T-helper 2 cell treated with Interferon-gamma antibody and Interleukin-4, amounts not matched to agents 5 μg/mL and 100 μg/mL, for 36 hours (primary cell): ENCODE measurements around the gene MUSTN1.

Experiments
- DNase-seq: peaks from one replicate; pipeline ENCODE4 v3.0.0; 2021; ENCODE audit warnings: low spot score
- H3K27ac Mint-ChIP-seq: one replicate; pipeline ENCODE4 v1.8.0; 2021; ENCODE audit warnings: mild to moderate bottlenecking, mixed read lengths
- H3K27me3 Mint-ChIP-seq: one replicate; pipeline ENCODE4 v1.8.0; 2021; ENCODE audit warnings: low read depth, mixed read lengths
- H3K36me3 Mint-ChIP-seq: one replicate; pipeline ENCODE4 v1.8.0; 2021; ENCODE audit warnings: low read depth, mixed read lengths
- H3K4me1 Mint-ChIP-seq: one replicate; pipeline ENCODE4 v1.8.0; 2021; ENCODE audit warnings: low read depth, mixed read lengths
- H3K4me3 Mint-ChIP-seq: one replicate; pipeline ENCODE4 v1.8.0; 2022; ENCODE audit warnings: mild to moderate bottlenecking, moderate library complexity, mixed read lengths
- H3K9me3 Mint-ChIP-seq: one replicate; pipeline ENCODE4 v1.8.0; 2021; ENCODE audit warnings: mixed read lengths

MUSTN1 gene

GRCh38 chr3:52834871-52835501, at the start of gene MUSTN1:
Gene MUSTN1, minus strand, starts transcription at chr3:52835019. Its CDS starts 71 bp downstream, at chr3:52834948.
- no peaks in the 10 kb centered on the region for H3K27me3 Mint-ChIP-seq
- no peaks in the 10 kb centered on the region for H3K36me3 Mint-ChIP-seq
- H3K4me3 Mint-ChIP-seq: no peak within 1 kb of the TSS
- no peaks in the 10 kb centered on the region for H3K9me3 Mint-ChIP-seq
- no peak within 1 kb of the TSS for H3K27ac Mint-ChIP-seq
- DNase-seq: no peak
- H3K4me1 Mint-ChIP-seq: peaks cover 17% of the 10 kb centered on the region

- Mint-ChIP-seq H3K4me1 (peaks cover 7% of the 10 kb centered on the region), H3K9me3 (peaks cover 9% of the 10 kb centered on the region), H3K4me3 (no peak overlapping the region), H3K27me3 (no peaks in the 10 kb centered on the region), H3K27ac (no peak overlapping the region), H3K36me3 (peaks cover 13% of the 10 kb centered on the region)
- DNase-seq: no peak
These were observed 47.6 kb upstream of the MUSTN1 start for GRCh38 chr3:52882377-52882776.

GRCh38 chr3:52881871-52882270, 47.1 kb upstream of the MUSTN1 start:
- peaks cover 7% of the 10 kb centered on the region for H3K4me1 Mint-ChIP-seq
- no peak overlapping the region for H3K4me3 Mint-ChIP-seq
- no peak for DNase-seq
- no peak overlapping the region for H3K27ac Mint-ChIP-seq
- H3K9me3 Mint-ChIP-seq: peaks cover 9% of the 10 kb centered on the region
- H3K27me3 Mint-ChIP-seq: no peaks in the 10 kb centered on the region
- peaks cover 13% of the 10 kb centered on the region for H3K36me3 Mint-ChIP-seq

GRCh38 chr3:52880474-52880873, 45.7 kb upstream of the MUSTN1 start:
- no peak for DNase-seq
- peaks cover 10% of the 10 kb centered on the region for H3K36me3 Mint-ChIP-seq
- no peaks in the 10 kb centered on the region for H3K27me3 Mint-ChIP-seq
- H3K9me3 Mint-ChIP-seq: peaks cover 9% of the 10 kb centered on the region
- H3K4me1 Mint-ChIP-seq: peaks cover 7% of the 10 kb centered on the region
- H3K27ac Mint-ChIP-seq: no peak overlapping the region
- no peak overlapping the region for H3K4me3 Mint-ChIP-seq

- peaks cover 10% of the 10 kb centered on the region for H3K4me1 Mint-ChIP-seq
- DNase-seq: no peak
- H3K27ac Mint-ChIP-seq: no peak overlapping the region
- peaks cover 6% of the 10 kb centered on the region for H3K36me3 Mint-ChIP-seq
- H3K4me3 Mint-ChIP-seq: no peak overlapping the region
- H3K27me3 Mint-ChIP-seq: no peaks in the 10 kb centered on the region
- peaks cover 6% of the 10 kb centered on the region for H3K9me3 Mint-ChIP-seq
These were observed 45.2 kb upstream of the MUSTN1 start for GRCh38 chr3:52880047-52880446.

- H3K27ac Mint-ChIP-seq: no peak overlapping the region
- no peaks in the 10 kb centered on the region for H3K27me3 Mint-ChIP-seq
- peaks cover 14% of the 10 kb centered on the region for H3K4me1 Mint-ChIP-seq
- H3K9me3 Mint-ChIP-seq: peaks cover under 1% of the 10 kb centered on the region
- DNase-seq: no peak
- peaks cover 1% of the 10 kb centered on the region for H3K36me3 Mint-ChIP-seq
- no peak overlapping the region for H3K4me3 Mint-ChIP-seq
These were observed 44.8 kb upstream of the MUSTN1 start for GRCh38 chr3:52879581-52879980.

- Mint-ChIP-seq H3K4me3 (no peak overlapping the region), H3K27me3 (no peaks in the 10 kb centered on the region), H3K9me3 (no peaks in the 10 kb centered on the region), H3K4me1 (peaks cover 18% of the 10 kb centered on the region), H3K36me3 (no peaks in the 10 kb centered on the region), H3K27ac (no peak overlapping the region)
- DNase-seq: no peak
These were observed 44.3 kb upstream of the MUSTN1 start for GRCh38 chr3:52879090-52879489.

- H3K4me3 Mint-ChIP-seq: no peak overlapping the region
- H3K36me3 Mint-ChIP-seq: no peaks in the 10 kb centered on the region
- no peaks in the 10 kb centered on the region for H3K9me3 Mint-ChIP-seq
- H3K27me3 Mint-ChIP-seq: no peaks in the 10 kb centered on the region
- H3K4me1 Mint-ChIP-seq: peaks cover 22% of the 10 kb centered on the region
- H3K27ac Mint-ChIP-seq: no peak overlapping the region
- DNase-seq: no peak
These were observed 42.3 kb upstream of the MUSTN1 start for GRCh38 chr3:52877085-52877484.

GRCh38 chr3:52874864-52875587, 40.2 kb upstream of the MUSTN1 start:
- no peaks in the 10 kb centered on the region for H3K36me3 Mint-ChIP-seq
- H3K4me3 Mint-ChIP-seq: no peak overlapping the region
- H3K27ac Mint-ChIP-seq: no peak overlapping the region
- H3K4me1 Mint-ChIP-seq: peaks cover 19% of the 10 kb centered on the region
- no peak for DNase-seq
- H3K27me3 Mint-ChIP-seq: no peaks in the 10 kb centered on the region
- H3K9me3 Mint-ChIP-seq: no peaks in the 10 kb centered on the region

GRCh38 chr3:52874160-52874701, 39.4 kb upstream of the MUSTN1 start:
- no peak for DNase-seq
- no peak overlapping the region for H3K27ac Mint-ChIP-seq
- H3K27me3 Mint-ChIP-seq: no peaks in the 10 kb centered on the region
- H3K4me1 Mint-ChIP-seq: peaks cover 18% of the 10 kb centered on the region
- H3K9me3 Mint-ChIP-seq: no peaks in the 10 kb centered on the region
- no peaks in the 10 kb centered on the region for H3K36me3 Mint-ChIP-seq
- no peak overlapping the region for H3K4me3 Mint-ChIP-seq

- H3K27me3 Mint-ChIP-seq: no peaks in the 10 kb centered on the region
- H3K4me3 Mint-ChIP-seq: no peak overlapping the region
- H3K36me3 Mint-ChIP-seq: no peaks in the 10 kb centered on the region
- peaks cover 18% of the 10 kb centered on the region for H3K4me1 Mint-ChIP-seq
- no peak overlapping the region for H3K27ac Mint-ChIP-seq
- no peaks in the 10 kb centered on the region for H3K9me3 Mint-ChIP-seq
- no peak for DNase-seq
These were observed 38.8 kb upstream of the MUSTN1 start for GRCh38 chr3:52873433-52874159.

- no peaks in the 10 kb centered on the region for H3K27me3 Mint-ChIP-seq
- peaks cover 18% of the 10 kb centered on the region for H3K4me1 Mint-ChIP-seq
- no peak for DNase-seq
- H3K36me3 Mint-ChIP-seq: no peaks in the 10 kb centered on the region
- no peak overlapping the region for H3K4me3 Mint-ChIP-seq
- no peaks in the 10 kb centered on the region for H3K9me3 Mint-ChIP-seq
- H3K27ac Mint-ChIP-seq: no peak overlapping the region
These were observed 37.4 kb upstream of the MUSTN1 start for GRCh38 chr3:52872245-52872644.

GRCh38 chr3:52871761-52872160, 36.9 kb upstream of the MUSTN1 start:
- Mint-ChIP-seq H3K4me3 (no peak overlapping the region), H3K27me3 (no peaks in the 10 kb centered on the region), H3K36me3 (no peaks in the 10 kb centered on the region), H3K4me1 (peaks cover 18% of the 10 kb centered on the region), H3K9me3 (no peaks in the 10 kb centered on the region), H3K27ac (no peak overlapping the region)
- no peak for DNase-seq

GRCh38 chr3:52870471-52870870, 35.7 kb upstream of the MUSTN1 start:
- no peak overlapping the region for H3K27ac Mint-ChIP-seq
- H3K27me3 Mint-ChIP-seq: no peaks in the 10 kb centered on the region
- no peaks in the 10 kb centered on the region for H3K9me3 Mint-ChIP-seq
- H3K4me1 Mint-ChIP-seq: peaks cover 18% of the 10 kb centered on the region
- DNase-seq: no peak
- H3K4me3 Mint-ChIP-seq: no peak overlapping the region
- peaks cover 5% of the 10 kb centered on the region for H3K36me3 Mint-ChIP-seq
